Measurements from ENCODE around the gene KRT72. TPM values are rescaled to one million over a fixed set of nuclear protein-coding genes. Genes with fewer than 3 reads are reported as not detected.

KRT72 gene
- total RNA-seq, 1 experiment from 2014 or later, result 0.17 TPM

DNA sequence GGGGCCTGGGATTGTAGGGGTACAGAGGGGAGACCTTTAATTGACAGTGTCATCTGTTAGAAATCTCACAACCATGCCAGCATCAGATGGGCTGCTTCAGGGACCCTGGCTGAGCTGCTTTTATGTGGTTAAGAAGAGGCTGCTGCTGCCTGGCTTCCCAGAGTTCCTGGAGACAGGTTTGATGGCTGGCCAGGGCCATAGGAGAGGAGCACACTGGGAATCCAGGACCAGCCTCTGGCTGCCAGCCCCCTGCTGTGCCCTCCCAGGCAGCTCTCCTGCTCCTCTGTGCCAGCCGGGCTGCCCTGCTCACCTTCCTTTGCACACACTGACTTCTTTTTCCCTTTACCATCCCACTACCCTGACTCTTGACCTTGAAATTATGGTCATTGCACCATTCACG, 17.6 kb upstream of the KRT72 start:
- Histone ChIP-seq H3K4me3 (replicated peaks in 1 of 2; ENCODE audit: low read depth in 1 of 2, low read length in 2 of 2) (no peak overlapping the region), H2AFZ (ENCODE audit: low read depth, low read length, poor library complexity, severe bottlenecking) (no peak overlapping the region), H3K9me3 (ENCODE audit: control insufficient read depth in 1 of 2, insufficient read depth in 1 of 2, low read depth in 1 of 2, low read length in 2 of 2) (no peaks in the 10 kb centered on the region; a peak in 1 of 4 replicates), H3K27me3 (ENCODE audit: insufficient read depth, low read length) (no peaks in the 10 kb centered on the region), H3K79me2 (ENCODE audit: insufficient read depth, low read length) (no peaks in the 10 kb centered on the region), H3K9me2 (ENCODE audit: insufficient read depth) (no peaks in the 10 kb centered on the region), H3K27ac (ENCODE audit: low read depth, low read length) (no peak overlapping the region), H4K20me1 (ENCODE audit: insufficient read depth) (no peaks in the 10 kb centered on the region), H3K36me3 (ENCODE audit: control insufficient read depth in 1 of 2, insufficient read depth in 2 of 2, low read length in 2 of 2) (no peaks in the 10 kb centered on the region), H3K4me2 (ENCODE audit: low read length) (no peak overlapping the region), H3K9ac (ENCODE audit: low read length) (no peak overlapping the region), H3K4me1 (ENCODE audit: control insufficient read depth in 1 of 2, insufficient read depth in 2 of 2, low read length in 2 of 2) (no peaks in the 10 kb centered on the region)
- ChIA-PET POLR2A (no interaction called here), RAD21 (ENCODE audit: low non-redundant PET in 1 of 2, low total read pairs in 2 of 2, uncharacterized antibody in 2 of 2, unreplicated experiment in 2 of 2) (no interaction called here), CTCF (no interaction called here)
- DNase-seq (ENCODE audit: low read depth, low spot score), result no peak
- ATAC-seq, result no peak
- intact Hi-C loops (cut with micrococcal nuclease), result no loop called here
- BruUV-seq (replicated peaks), result no TSS peak
- TF ChIP-seq, protein P1, sequence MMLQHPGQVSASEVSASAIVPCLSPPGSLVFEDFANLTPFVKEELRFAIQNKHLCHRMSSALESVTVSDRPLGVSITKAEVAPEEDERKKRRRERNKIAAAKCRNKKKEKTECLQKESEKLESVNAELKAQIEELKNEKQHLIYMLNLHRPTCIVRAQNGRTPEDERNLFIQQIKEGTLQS (IDR thresholded peaks at IDR 0.05), result no peak
- TF ChIP-seq JUND (IDR thresholded peaks at IDR 0.05), result no peak
- TF ChIP-seq EZH2phosphoT487 (IDR thresholded peaks at IDR 0.05; ENCODE audit: borderline replicate concordance), result no peak
- no peak for TF ChIP-seq POLR2AphosphoS5 (IDR thresholded peaks at IDR 0.05; ENCODE audit: low read depth, low read length)
- TF ChIP-seq ZFX (IDR thresholded peaks at IDR 0.05), result no peak
- TF ChIP-seq EZH2 (IDR thresholded peaks at IDR 0.05), result no peak
- no peak for TF ChIP-seq SP1 (IDR thresholded peaks at IDR 0.05; ENCODE audit: low read depth)
- no peak for TF ChIP-seq POLR2A (IDR thresholded peaks at IDR 0.05; ENCODE audit: borderline replicate concordance, extremely low read depth, insufficient read depth, insufficient read length)
- no peak for TF ChIP-seq RAD21 (IDR thresholded peaks at IDR 0.05; ENCODE audit: low read depth)
- TF ChIP-seq, protein P2, sequence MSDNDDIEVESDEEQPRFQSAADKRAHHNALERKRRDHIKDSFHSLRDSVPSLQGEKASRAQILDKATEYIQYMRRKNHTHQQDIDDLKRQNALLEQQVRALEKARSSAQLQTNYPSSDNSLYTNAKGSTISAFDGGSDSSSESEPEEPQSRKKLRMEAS (IDR thresholded peaks at IDR 0.05), result no peak

DNA sequence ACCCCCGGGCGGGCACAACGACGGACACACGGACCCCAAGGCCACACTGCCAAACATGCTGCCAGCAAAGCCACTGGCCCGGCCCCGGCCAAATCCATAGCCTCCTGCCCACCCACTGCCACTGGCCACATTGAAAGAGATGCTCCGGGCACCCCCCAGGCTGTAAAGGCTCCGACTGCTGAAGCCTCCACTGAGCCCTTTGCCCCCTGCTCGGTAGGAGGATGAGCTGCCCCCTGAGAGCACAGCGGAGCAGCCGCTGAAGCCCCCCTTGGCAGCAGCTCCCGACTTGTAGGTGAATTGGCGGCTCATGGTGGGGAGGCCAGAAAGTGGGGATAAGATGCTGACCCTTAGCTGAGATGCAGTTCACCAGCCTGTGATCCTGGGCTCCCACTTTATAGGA, 17.0 kb upstream of the KRT72 start, which contains the start of gene KRT73:
TSS of gene KRT73 (minus strand) at position 344 of the 400 bp plus-strand sequence. CDS start at position 309, 35 bp downstream.
- Histone ChIP-seq H3K36me3 (ENCODE audit: control insufficient read depth in 1 of 2, insufficient read depth in 2 of 2, low read length in 2 of 2) (no peaks in the 10 kb centered on the region), H3K4me2 (ENCODE audit: low read length) (no peak within 1 kb of the TSS), H3K27ac (ENCODE audit: low read depth, low read length) (no peak within 1 kb of the TSS), H3K9ac (ENCODE audit: low read length) (no peak within 1 kb of the TSS), H3K9me2 (ENCODE audit: insufficient read depth) (no peaks in the 10 kb centered on the region), H3K79me2 (ENCODE audit: insufficient read depth, low read length) (no peaks in the 10 kb centered on the region), H3K4me3 (replicated peaks in 1 of 2; ENCODE audit: low read depth in 1 of 2, low read length in 2 of 2) (no peak within 1 kb of the TSS), H3K4me1 (ENCODE audit: control insufficient read depth in 1 of 2, insufficient read depth in 2 of 2, low read length in 2 of 2) (no peaks in the 10 kb centered on the region), H3K27me3 (ENCODE audit: insufficient read depth, low read length) (no peaks in the 10 kb centered on the region), H4K20me1 (ENCODE audit: insufficient read depth) (no peaks in the 10 kb centered on the region), H2AFZ (ENCODE audit: low read depth, low read length, poor library complexity, severe bottlenecking) (no peak within 1 kb of the TSS), H3K9me3 (ENCODE audit: control insufficient read depth in 1 of 2, insufficient read depth in 1 of 2, low read depth in 1 of 2, low read length in 2 of 2) (no peaks in the 10 kb centered on the region; a peak in 1 of 4 replicates)
- no peak for ATAC-seq
- intact Hi-C loops (cut with micrococcal nuclease), result no loop called here
- CTCF ChIA-PET, result no interaction called here
- POLR2A ChIA-PET, result no interaction called here
- DNase-seq (ENCODE audit: low read depth, low spot score), result no peak
- BruUV-seq (replicated peaks), result no TSS peak
- RAD21 ChIA-PET (ENCODE audit: low non-redundant PET in 1 of 2, low total read pairs in 2 of 2, uncharacterized antibody in 2 of 2, unreplicated experiment in 2 of 2), result no interaction called here
- TF ChIP-seq, protein P2 (IDR thresholded peaks at IDR 0.05), result no peak
- TF ChIP-seq TCF7L2 (IDR thresholded peaks at IDR 0.05; ENCODE audit: borderline replicate concordance, extremely low read depth, insufficient read depth, insufficient read length) (no peak), FOSL1 (IDR thresholded peaks at IDR 0.05; ENCODE audit: low read depth) (no peak)

All from HCT116 (cell line).